ENCODE results near the gene PTDSS2. TPM values are rescaled to one million over a fixed set of nuclear protein-coding genes. Genes with fewer than 3 reads are reported as not detected.

The PTDSS2 gene
- total and polyA plus RNA-seq, 4 donors: 5.1 to 15.6 (median 10.2) TPM

DNA sequence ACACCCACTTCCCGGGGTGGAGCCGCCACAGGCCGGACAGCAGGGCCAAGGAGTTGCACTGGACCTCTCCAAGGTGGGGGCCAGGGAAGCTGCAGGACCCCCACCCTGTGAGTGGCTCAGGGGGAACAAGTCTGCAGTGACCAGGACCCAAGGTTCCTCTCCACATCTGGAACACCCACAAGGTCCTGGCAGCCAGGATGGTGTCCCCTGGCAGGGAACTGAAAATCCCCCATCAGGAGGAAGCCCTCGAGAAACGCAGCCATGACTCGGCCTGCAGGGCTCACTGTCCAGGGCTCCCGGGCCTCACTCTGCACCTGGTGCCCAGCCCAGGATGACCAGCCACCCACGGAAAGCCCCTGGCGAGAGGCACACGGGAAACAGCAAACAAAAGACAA, 45.5 kb downstream of the PTDSS2 start (continued):
- TF ChIP-seq ATF3 (IDR thresholded peaks at IDR 0.05) (no peak), NR2F2 (IDR thresholded peaks at IDR 0.05) (no peak), TAF1 (conservative IDR thresholded peaks at IDR 0.05) (no peak), FOXA1 (IDR thresholded peaks at IDR 0.05) (no peak), RAD21 (IDR thresholded peaks at IDR 0.05) (no peak), ZBTB33 (IDR thresholded peaks at IDR 0.05) (no peak)

DNA sequence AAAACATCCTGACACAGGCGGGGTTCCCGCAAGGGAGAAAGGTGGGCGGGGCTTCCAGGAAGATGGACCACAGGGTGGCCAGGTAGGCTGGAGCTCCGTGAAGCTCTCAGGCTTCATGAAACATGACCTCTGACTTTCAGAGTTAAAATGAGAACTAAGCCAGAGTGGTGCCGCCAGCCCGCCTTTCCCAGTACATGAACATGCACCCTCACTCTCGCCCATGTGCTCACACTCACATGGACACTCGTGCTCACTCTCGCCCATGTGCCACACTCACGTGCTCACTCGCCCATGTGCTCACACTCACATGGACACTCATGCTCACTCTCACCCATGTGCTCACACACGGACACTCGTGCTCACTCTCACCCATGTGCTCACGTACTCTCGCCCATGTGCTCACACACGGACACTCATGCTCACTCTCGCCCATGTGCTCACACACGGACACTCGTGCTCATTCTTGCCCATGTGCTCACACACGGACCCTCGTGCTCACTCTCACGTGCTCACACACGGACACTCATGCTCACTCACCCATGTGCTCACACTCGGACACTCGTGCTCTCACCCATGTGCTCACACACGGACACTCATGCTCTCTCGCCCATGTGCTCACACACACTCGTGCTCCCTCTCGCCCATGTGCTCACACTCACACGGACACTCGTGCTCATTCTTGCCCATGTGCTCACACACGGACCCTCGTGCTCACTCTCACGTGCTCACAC, 46.9 kb downstream of the PTDSS2 start:
- no peak overlapping the region for H3K4me3 ChIP-seq (ENCODE audit: low read depth in 1 of 3, low read length in 3 of 3)
- H3K9me3 ChIP-seq (ENCODE audit: control insufficient read depth in 4 of 4, low read length in 3 of 4): no peaks in the 10 kb centered on the region
- DNase-seq (ENCODE audit: low spot score): no peak
- TF ChIP-seq ATF3 (IDR thresholded peaks at IDR 0.05) (no peak), CTCF (IDR thresholded peaks at IDR 0.05; ENCODE audit: low read depth, low read length, missing input control) (no peak), RAD21 (IDR thresholded peaks at IDR 0.05) (no peak)
- no peak overlapping the region for H3K9ac ChIP-seq (ENCODE audit: low read depth in 1 of 2, low read length in 2 of 2)
- no peak overlapping the region for H3K27ac ChIP-seq (ENCODE audit: low read depth in 1 of 2, low read length in 2 of 2)
- 96% methylated on average over 34 of the region's 34 CpGs for WGBS
- H3K36me3 ChIP-seq (ENCODE audit: control insufficient read depth in 4 of 4, insufficient read depth in 3 of 4, low read depth in 1 of 4, low read length in 3 of 4): peaks cover 25 to 79% (median 37%) of the 10 kb centered on the region in 4 donors
- H3K27me3 ChIP-seq (ENCODE audit: control insufficient read depth in 4 of 4, insufficient read depth in 4 of 4, low read length in 3 of 4): no peaks in the 10 kb centered on the region
- no peaks in the 10 kb centered on the region for H3K4me1 ChIP-seq (ENCODE audit: control insufficient read depth in 4 of 4, insufficient read depth in 4 of 4, low read length in 3 of 4)

GRCh38 chr11:497565-498296, 47.7 kb downstream of the PTDSS2 start:
- H3K9ac ChIP-seq (ENCODE audit: low read depth in 1 of 2, low read length in 2 of 2): no peak overlapping the region
- 98% methylated on average over 31 of the region's 31 CpGs for WGBS
- no peaks in the 10 kb centered on the region for H3K9me3 ChIP-seq (ENCODE audit: control insufficient read depth in 4 of 4, low read length in 3 of 4)
- H3K36me3 ChIP-seq (ENCODE audit: control insufficient read depth in 4 of 4, insufficient read depth in 3 of 4, low read depth in 1 of 4, low read length in 3 of 4): peaks cover 25 to 77% (median 36%) of the 10 kb centered on the region in 4 donors
- H3K27me3 ChIP-seq (ENCODE audit: control insufficient read depth in 4 of 4, insufficient read depth in 4 of 4, low read length in 3 of 4): no peaks in the 10 kb centered on the region
- H3K4me1 ChIP-seq (ENCODE audit: control insufficient read depth in 4 of 4, insufficient read depth in 4 of 4, low read length in 3 of 4): no peaks in the 10 kb centered on the region
- no peak for DNase-seq (ENCODE audit: low spot score)
- no peak overlapping the region for H3K27ac ChIP-seq (ENCODE audit: low read depth in 1 of 2, low read length in 2 of 2)
- H3K4me3 ChIP-seq (ENCODE audit: low read depth in 1 of 3, low read length in 3 of 3): no peak overlapping the region
- no peak for TF ChIP-seq YY1 (IDR thresholded peaks at IDR 0.05)
- no peak for TF ChIP-seq ATF3 (IDR thresholded peaks at IDR 0.05)
- TF ChIP-seq NR2F2 (IDR thresholded peaks at IDR 0.05): no peak
- TF ChIP-seq SP1 (IDR thresholded peaks at IDR 0.05): no peak
- no peak for TF ChIP-seq EGR1 (IDR thresholded peaks at IDR 0.05; ENCODE audit: low read depth in 2 of 2)
- TF ChIP-seq ZBTB33 (IDR thresholded peaks at IDR 0.05): no peak
- TF ChIP-seq CTCF (IDR thresholded peaks at IDR 0.05; ENCODE audit: low read depth, low read length, missing input control): no peak
- no peak for TF ChIP-seq JUND (IDR thresholded peaks at IDR 0.05)
- TF ChIP-seq HNF4A (conservative IDR thresholded peaks at IDR 0.05): no peak
- TF ChIP-seq, protein P1, sequence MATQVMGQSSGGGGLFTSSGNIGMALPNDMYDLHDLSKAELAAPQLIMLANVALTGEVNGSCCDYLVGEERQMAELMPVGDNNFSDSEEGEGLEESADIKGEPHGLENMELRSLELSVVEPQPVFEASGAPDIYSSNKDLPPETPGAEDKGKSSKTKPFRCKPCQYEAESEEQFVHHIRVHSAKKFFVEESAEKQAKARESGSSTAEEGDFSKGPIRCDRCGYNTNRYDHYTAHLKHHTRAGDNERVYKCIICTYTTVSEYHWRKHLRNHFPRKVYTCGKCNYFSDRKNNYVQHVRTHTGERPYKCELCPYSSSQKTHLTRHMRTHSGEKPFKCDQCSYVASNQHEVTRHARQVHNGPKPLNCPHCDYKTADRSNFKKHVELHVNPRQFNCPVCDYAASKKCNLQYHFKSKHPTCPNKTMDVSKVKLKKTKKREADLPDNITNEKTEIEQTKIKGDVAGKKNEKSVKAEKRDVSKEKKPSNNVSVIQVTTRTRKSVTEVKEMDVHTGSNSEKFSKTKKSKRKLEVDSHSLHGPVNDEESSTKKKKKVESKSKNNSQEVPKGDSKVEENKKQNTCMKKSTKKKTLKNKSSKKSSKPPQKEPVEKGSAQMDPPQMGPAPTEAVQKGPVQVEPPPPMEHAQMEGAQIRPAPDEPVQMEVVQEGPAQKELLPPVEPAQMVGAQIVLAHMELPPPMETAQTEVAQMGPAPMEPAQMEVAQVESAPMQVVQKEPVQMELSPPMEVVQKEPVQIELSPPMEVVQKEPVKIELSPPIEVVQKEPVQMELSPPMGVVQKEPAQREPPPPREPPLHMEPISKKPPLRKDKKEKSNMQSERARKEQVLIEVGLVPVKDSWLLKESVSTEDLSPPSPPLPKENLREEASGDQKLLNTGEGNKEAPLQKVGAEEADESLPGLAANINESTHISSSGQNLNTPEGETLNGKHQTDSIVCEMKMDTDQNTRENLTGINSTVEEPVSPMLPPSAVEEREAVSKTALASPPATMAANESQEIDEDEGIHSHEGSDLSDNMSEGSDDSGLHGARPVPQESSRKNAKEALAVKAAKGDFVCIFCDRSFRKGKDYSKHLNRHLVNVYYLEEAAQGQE (IDR thresholded peaks at IDR 0.05): no peak
- no peak for TF ChIP-seq RAD21 (IDR thresholded peaks at IDR 0.05)
- no peak for TF ChIP-seq RXRA (IDR thresholded peaks at IDR 0.05)
